Limb (tissue), 2 donors: ENCODE results near the gene FOXC1.

ENCODE experiments used
- DNase-seq, 2 donors: peaks; one replicate each; pipeline ENCODE4 v3.0.0-alpha.2; 2016; ENCODE audit errors: extremely low spot score in 2 of 2

FOXC1 gene

GRCh38 chr6:1598886-1599285, 10.8 kb upstream of the FOXC1 start:
- DNase-seq: no peak

GRCh38 chr6:1599469-1599868, 10.2 kb upstream of the FOXC1 start:
- DNase-seq: no peak

- DNase-seq: no peak
These were observed 9.5 kb upstream of the FOXC1 start for GRCh38 chr6:1600063-1600763.

- no peak for DNase-seq
These were observed 9.0 kb upstream of the FOXC1 start for GRCh38 chr6:1600764-1601157.

GRCh38 chr6:1601158-1602048, 8.3 kb upstream of the FOXC1 start:
- DNase-seq: peak in 1 of 2 donors; percentile 52

GRCh38 chr6:1602049-1602713, 7.5 kb upstream of the FOXC1 start:
- no peak for DNase-seq

- DNase-seq: peak; percentile 0 to 39
These were observed 6.0 kb upstream of the FOXC1 start for GRCh38 chr6:1603708-1604107.

- DNase-seq: peak in 1 of 2 donors; percentile 87
These were observed 5.3 kb upstream of the FOXC1 start for GRCh38 chr6:1604158-1605003.

GRCh38 chr6:1605004-1605892, 4.5 kb upstream of the FOXC1 start:
- DNase-seq: peak in 1 of 2 donors; percentile 66

- DNase-seq: peak in 1 of 2 donors; percentile 49
These were observed 3.6 kb upstream of the FOXC1 start for GRCh38 chr6:1605893-1606779.

- DNase-seq: peak in 1 of 2 donors; percentile 66
These were observed 2.8 kb upstream of the FOXC1 start for GRCh38 chr6:1606780-1607515.

- peak in 1 of 2 donors; percentile 70 for DNase-seq
These were observed 2.0 kb upstream of the FOXC1 start for GRCh38 chr6:1607516-1608221.

GRCh38 chr6:1608222-1609040, 1.3 kb upstream of the FOXC1 start:
- peak in 1 of 2 donors; percentile 68 for DNase-seq

GRCh38 chr6:1609041-1609647, 571 bp upstream of the FOXC1 start:
- DNase-seq: peak in 1 of 2 donors; percentile 73

- DNase-seq: peak in 1 of 2 donors; percentile 64
These were observed 994 bp downstream of the FOXC1 start for GRCh38 chr6:1610497-1611321.

- DNase-seq: peak in 1 of 2 donors; percentile 60
These were observed 1.5 kb downstream of the FOXC1 start for GRCh38 chr6:1611322-1611571.
